Cardiac muscle cell (in vitro differentiated cells and primary cell): ENCODE results near the gene NTRK3. TPM values are rescaled to one million over a fixed set of nuclear protein-coding genes. Genes with fewer than 3 reads are reported as not detected.

Source experiments
- DNase-seq, 2 donors: peaks; one replicate each; pipeline versions ENCODE4 v3.0.0 to v3.0.0-alpha.2; 2010 to 2017; ENCODE audit warnings: low read depth in 1 of 2, low spot score in 1 of 2
- H3K27ac ChIP-seq: fragments of 200-600 bp; sonication (generic); 2 replicates; pipeline ENCODE4 v1.5.1; 2016
- H3K27me3 ChIP-seq: fragments of 200-600 bp; sonication (generic); 2 replicates; pipeline ENCODE4 v1.6.0; 2016; ENCODE audit warnings: control low read depth
- H3K36me3 ChIP-seq: fragments of 200-600 bp; sonication (generic); 2 replicates; pipeline ENCODE4 v1.5.1; 2016; ENCODE audit warnings: control low read depth
- H3K4me1 ChIP-seq: fragments of 200-600 bp; sonication (generic); 2 replicates; pipeline ENCODE4 v1.8.1; 2017; ENCODE audit warnings: low read depth, mild to moderate bottlenecking, mixed run types
- H3K4me3 ChIP-seq: fragments of 200-600 bp; sonication (generic); 2 replicates; pipeline ENCODE4 v1.5.1; 2016; ENCODE audit warnings: mild to moderate bottlenecking
- H3K9me3 ChIP-seq: fragments of 200-600 bp; sonication (generic); 2 replicates; pipeline ENCODE4 v1.5.1; 2017; ENCODE audit warnings: low read depth, mild to moderate bottlenecking, control low read depth
- CTCF ChIP-seq: IDR thresholded peaks from 2 replicates; pipeline ENCODE4 v1.5.1; 2012; ENCODE audit warnings: low read depth, mild to moderate bottlenecking, low read length
- polyA plus RNA-seq: library from polyadenylated mRNA; unstranded; fragments of >200 nt; fragmentation: Nextera tagmentation; extraction: Ambion mirVana; gene quantifications from 2 replicates; pipeline ENCODE4 v1.2.1, GENCODE V29; 2016
- total RNA-seq: library from RNA; depleted of rRNA; stranded (reverse); fragments of >200 nt; gene quantifications from 2 replicates; pipeline ENCODE4 v1.2.3, GENCODE V29; 2016

NTRK3 gene
- total and polyA plus RNA-seq, 2 experiments from 2014 or later, result 3.3 to 6.2 TPM

- H3K9me3 ChIP-seq, result no peaks in the 10 kb centered on the region
- H3K4me1 ChIP-seq, result no peaks in the 10 kb centered on the region
- H3K4me3 ChIP-seq, result no peak overlapping the region
- TF ChIP-seq CTCF, result no peak
- no peaks in the 10 kb centered on the region for H3K27me3 ChIP-seq
- no peaks in the 10 kb centered on the region for H3K36me3 ChIP-seq
- no peak overlapping the region for H3K27ac ChIP-seq
- DNase-seq, result no peak
Observed at GRCh38 chr15:88223084-88223483, 33.5 kb downstream of the NTRK3 start.

GRCh38 chr15:88221836-88222235 is 34.7 kb downstream of the NTRK3 start:
- TF ChIP-seq CTCF, result no peak
- H3K36me3 ChIP-seq, result no peaks in the 10 kb centered on the region

GRCh38 chr15:88220443-88221335 is 35.9 kb downstream of the NTRK3 start:
- DNase-seq, result no peak
- no peaks in the 10 kb centered on the region for H3K4me1 ChIP-seq
- no peaks in the 10 kb centered on the region for H3K27me3 ChIP-seq
- H3K36me3 ChIP-seq, result no peaks in the 10 kb centered on the region
- H3K4me3 ChIP-seq, result no peak overlapping the region
- H3K27ac ChIP-seq, result no peak overlapping the region
- no peak for TF ChIP-seq CTCF
- no peaks in the 10 kb centered on the region for H3K9me3 ChIP-seq

More at GRCh38 chr15:88221836-88222235, 34.7 kb downstream of the NTRK3 start:
- H3K4me1 ChIP-seq, result no peaks in the 10 kb centered on the region
- no peak overlapping the region for H3K27ac ChIP-seq
- no peaks in the 10 kb centered on the region for H3K27me3 ChIP-seq
- H3K9me3 ChIP-seq, result no peaks in the 10 kb centered on the region
- no peak for DNase-seq
- H3K4me3 ChIP-seq, result no peak overlapping the region

GRCh38 chr15:88219623-88220022 is 36.9 kb downstream of the NTRK3 start:
- no peaks in the 10 kb centered on the region for H3K4me1 ChIP-seq
- TF ChIP-seq CTCF, result no peak

GRCh38 chr15:88218557-88219221 is 37.9 kb downstream of the NTRK3 start:
- DNase-seq, result no peak
- no peak overlapping the region for H3K27ac ChIP-seq
- TF ChIP-seq CTCF, result no peak
- no peaks in the 10 kb centered on the region for H3K9me3 ChIP-seq
- H3K4me1 ChIP-seq, result no peaks in the 10 kb centered on the region
- no peak overlapping the region for H3K4me3 ChIP-seq
- H3K27me3 ChIP-seq, result no peaks in the 10 kb centered on the region
- H3K36me3 ChIP-seq, result no peaks in the 10 kb centered on the region

More at GRCh38 chr15:88219623-88220022, 36.9 kb downstream of the NTRK3 start:
- Histone ChIP-seq H3K27ac (no peak overlapping the region), H3K4me3 (no peak overlapping the region), H3K36me3 (no peaks in the 10 kb centered on the region), H3K27me3 (no peaks in the 10 kb centered on the region), H3K9me3 (no peaks in the 10 kb centered on the region)
- DNase-seq, result no peak
